GM19240 (cell line): Measurements from ENCODE around the gene CACNA1D.

Experiments used
- DNase-seq: peaks from one replicate; pipeline ENCODE4 v3.0.0; 2011; ENCODE audit warnings: low spot score; ENCODE audit not compliant: insufficient read length

Gene CACNA1D

GRCh38 chr3:53495146-53495519 is 722 bp downstream of the CACNA1D start:
- DNase-seq: no peak

- DNase-seq: no peak
Observed at GRCh38 chr3:53495520-53496391, 1.3 kb downstream of the CACNA1D start.

- DNase-seq: no peak
Observed at GRCh38 chr3:53496392-53496670, 1.9 kb downstream of the CACNA1D start.

- DNase-seq: no peak
Observed at GRCh38 chr3:53496984-53497383, 2.6 kb downstream of the CACNA1D start.

GRCh38 chr3:53498806-53499641 is 4.6 kb downstream of the CACNA1D start:
- DNase-seq: no peak

GRCh38 chr3:53500165-53500777 is 5.9 kb downstream of the CACNA1D start:
- no peak for DNase-seq

- no peak for DNase-seq
Observed at GRCh38 chr3:53501178-53501577, 6.8 kb downstream of the CACNA1D start.

- DNase-seq: no peak
Observed at GRCh38 chr3:53502737-53503136, 8.3 kb downstream of the CACNA1D start.

GRCh38 chr3:53503195-53503594 is 8.8 kb downstream of the CACNA1D start:
- DNase-seq: no peak

GRCh38 chr3:53506110-53506762 is 11.8 kb downstream of the CACNA1D start:
- no peak for DNase-seq

GRCh38 chr3:53506763-53507145 is 12.3 kb downstream of the CACNA1D start:
- DNase-seq: no peak

- no peak for DNase-seq
Observed at GRCh38 chr3:53509494-53509893, 15.1 kb downstream of the CACNA1D start.

GRCh38 chr3:53510508-53510907 is 16.1 kb downstream of the CACNA1D start:
- DNase-seq: no peak

GRCh38 chr3:53511246-53511645 is 16.8 kb downstream of the CACNA1D start:
- DNase-seq: no peak

- DNase-seq: no peak
Observed at GRCh38 chr3:53513556-53514190, 19.3 kb downstream of the CACNA1D start.

GRCh38 chr3:53516339-53516738 is 21.9 kb downstream of the CACNA1D start:
- no peak for DNase-seq

GRCh38 chr3:53518495-53518981 is 24.1 kb downstream of the CACNA1D start:
- DNase-seq: no peak

- no peak for DNase-seq
Observed at GRCh38 chr3:53519065-53519709, 24.8 kb downstream of the CACNA1D start.

GRCh38 chr3:53523346-53523745 is 28.9 kb downstream of the CACNA1D start:
- no peak for DNase-seq

GRCh38 chr3:53524566-53524965 is 30.2 kb downstream of the CACNA1D start:
- no peak for DNase-seq
